Activated T-helper 2 cell treated with anti-CD3 and anti-CD28 coated beads, Interferon-gamma antibody, Interleukin-2, Interleukin-4, amounts not matched to agents 10 μg/mL and 5 μg/mL and 100 μg/mL, durations not matched to agents 14 hours and 24 hours and 36 hours (primary cell): ENCODE data around the gene MYH7. TPM values are rescaled to one million over a fixed set of nuclear protein-coding genes. Genes with fewer than 3 reads are reported as not detected.
A peak's percentile ranks its signal among the peaks of the same experiment; 100 is the strongest.

Experiments
- DNase-seq: peaks from one replicate; pipeline ENCODE4 v3.0.0; 2021; ENCODE audit warnings: low spot score
- H3K27ac Mint-ChIP-seq: one replicate; pipeline ENCODE4 v1.8.0; 2021; ENCODE audit warnings: mixed read lengths
- H3K27me3 Mint-ChIP-seq: one replicate; pipeline ENCODE4 v1.8.0; 2021; ENCODE audit warnings: low read depth, mixed read lengths
- H3K36me3 Mint-ChIP-seq: one replicate; pipeline ENCODE4 v1.8.0; 2021; ENCODE audit warnings: low read depth, mixed read lengths
- H3K4me1 Mint-ChIP-seq: one replicate; pipeline ENCODE4 v1.8.0; 2021; ENCODE audit warnings: low read depth, mixed read lengths
- H3K4me3 Mint-ChIP-seq: one replicate; pipeline ENCODE4 v1.8.0; 2021; ENCODE audit warnings: low read depth, mild to moderate bottlenecking, moderate library complexity, mixed read lengths
- H3K9me3 Mint-ChIP-seq: one replicate; pipeline ENCODE4 v1.8.0; 2021; ENCODE audit warnings: mixed read lengths
- intact Hi-C: fragments of 100-400 bp; cut with micrococcal nuclease; formaldehyde crosslinking; loops from one replicate; pipeline ENCODE4 v1.15.1; 2023
- total RNA-seq: library from RNA; stranded (reverse); gene quantifications from 2 replicates; pipeline ENCODE4 v1.2.3, GENCODE V29; 2022

Gene MYH7
- total RNA-seq, 1 donor from 2014 or later = not detected

- no peak for DNase-seq
These were observed 53.6 kb downstream of the MYH7 start for GRCh38 chr14:23381871-23382270.

GRCh38 chr14:23380976-23381375 is 54.5 kb downstream of the MYH7 start:
- intact Hi-C loops = loop anchor here (1.0 to 2.0 kb wide), 2 partner anchors 53 to 116 kb away; no protein-coding TSS in a partner anchor
- Mint-ChIP-seq H3K4me1 (no peaks in the 10 kb centered on the region), H3K27me3 (no peaks in the 10 kb centered on the region), H3K9me3 (no peaks in the 10 kb centered on the region), H3K36me3 (no peaks in the 10 kb centered on the region), H3K27ac (no peak overlapping the region), H3K4me3 (no peak overlapping the region)
- no peak for DNase-seq

More at GRCh38 chr14:23381871-23382270, 53.6 kb downstream of the MYH7 start:
- H3K27me3 Mint-ChIP-seq = no peaks in the 10 kb centered on the region
- H3K4me1 Mint-ChIP-seq = no peaks in the 10 kb centered on the region
- H3K27ac Mint-ChIP-seq = no peak overlapping the region
- H3K4me3 Mint-ChIP-seq = no peak overlapping the region
- H3K36me3 Mint-ChIP-seq = no peaks in the 10 kb centered on the region
- intact Hi-C loops = loop anchor here (2.0 kb wide), 1 partner anchor 117 kb away; no protein-coding TSS in a partner anchor
- H3K9me3 Mint-ChIP-seq = no peaks in the 10 kb centered on the region

- Mint-ChIP-seq H3K9me3 (no peaks in the 10 kb centered on the region), H3K36me3 (no peaks in the 10 kb centered on the region), H3K4me3 (no peak overlapping the region), H3K4me1 (no peaks in the 10 kb centered on the region), H3K27me3 (no peaks in the 10 kb centered on the region), H3K27ac (no peak overlapping the region)
- DNase-seq = no peak
- intact Hi-C loops = loop anchor here (1.0 to 2.0 kb wide), 2 partner anchors 52 to 116 kb away; no protein-coding TSS in a partner anchor
These were observed 55.1 kb downstream of the MYH7 start for GRCh38 chr14:23380197-23380914.

- H3K27me3 Mint-ChIP-seq = no peaks in the 10 kb centered on the region
These were observed 55.9 kb downstream of the MYH7 start for GRCh38 chr14:23379366-23380196.

GRCh38 chr14:23378612-23379220 is 56.7 kb downstream of the MYH7 start:
- Mint-ChIP-seq H3K27ac (no peak overlapping the region), H3K36me3 (no peaks in the 10 kb centered on the region), H3K9me3 (no peaks in the 10 kb centered on the region), H3K27me3 (no peaks in the 10 kb centered on the region), H3K4me3 (no peak overlapping the region), H3K4me1 (no peaks in the 10 kb centered on the region)
- no peak for DNase-seq
- intact Hi-C loops = no loop called here

More at GRCh38 chr14:23379366-23380196, 55.9 kb downstream of the MYH7 start:
- DNase-seq = peak; percentile 43
- Mint-ChIP-seq H3K4me3 (no peak overlapping the region), H3K9me3 (no peaks in the 10 kb centered on the region), H3K4me1 (no peaks in the 10 kb centered on the region), H3K36me3 (no peaks in the 10 kb centered on the region), H3K27ac (no peak overlapping the region)
- intact Hi-C loops = loop anchor here (1.0 to 2.0 kb wide), 2 partner anchors 51 to 115 kb away; no protein-coding TSS in a partner anchor

- no peaks in the 10 kb centered on the region for H3K4me1 Mint-ChIP-seq
- no peak for DNase-seq
- H3K9me3 Mint-ChIP-seq = no peaks in the 10 kb centered on the region
- H3K4me3 Mint-ChIP-seq = no peak overlapping the region
- H3K36me3 Mint-ChIP-seq = no peaks in the 10 kb centered on the region
- intact Hi-C loops = no loop called here
- no peak overlapping the region for H3K27ac Mint-ChIP-seq
- no peaks in the 10 kb centered on the region for H3K27me3 Mint-ChIP-seq
These were observed 57.6 kb downstream of the MYH7 start for GRCh38 chr14:23377573-23378563.

- intact Hi-C loops = no loop called here
- H3K27ac Mint-ChIP-seq = no peak overlapping the region
- H3K4me1 Mint-ChIP-seq = no peaks in the 10 kb centered on the region
- H3K9me3 Mint-ChIP-seq = no peaks in the 10 kb centered on the region
- no peak for DNase-seq
- no peaks in the 10 kb centered on the region for H3K36me3 Mint-ChIP-seq
- no peak overlapping the region for H3K4me3 Mint-ChIP-seq
- H3K27me3 Mint-ChIP-seq = peaks cover 2% of the 10 kb centered on the region
These were observed 58.3 kb downstream of the MYH7 start for GRCh38 chr14:23377198-23377550.

- H3K9me3 Mint-ChIP-seq = no peaks in the 10 kb centered on the region
- no peak within 1 kb of the TSS for H3K4me3 Mint-ChIP-seq
- no peak for DNase-seq
- H3K27me3 Mint-ChIP-seq = peaks cover 3% of the 10 kb centered on the region
- H3K36me3 Mint-ChIP-seq = no peaks in the 10 kb centered on the region
- no peaks in the 10 kb centered on the region for H3K4me1 Mint-ChIP-seq
- no peak within 1 kb of the TSS for H3K27ac Mint-ChIP-seq
- intact Hi-C loops = no loop called here
These were observed 58.8 kb downstream of the MYH7 start, which contains the start of gene CMTM5 for GRCh38 chr14:23376482-23377197. Gene CMTM5 (plus strand): TSS chr14:23377046. CDS start chr14:23377252, 206 bp downstream.

GRCh38 chr14:23375527-23376251 is 59.8 kb downstream of the MYH7 start:
- DNase-seq = no peak
- Mint-ChIP-seq H3K36me3 (no peaks in the 10 kb centered on the region), H3K4me1 (no peaks in the 10 kb centered on the region), H3K4me3 (no peak overlapping the region), H3K9me3 (no peaks in the 10 kb centered on the region), H3K27ac (no peak overlapping the region), H3K27me3 (peaks cover 3% of the 10 kb centered on the region)
- intact Hi-C loops = no loop called here

- peaks cover 10% of the 10 kb centered on the region for H3K27me3 Mint-ChIP-seq
- H3K9me3 Mint-ChIP-seq = no peaks in the 10 kb centered on the region
- intact Hi-C loops = no loop called here
- H3K4me3 Mint-ChIP-seq = no peak overlapping the region
- no peak for DNase-seq
- no peak overlapping the region for H3K27ac Mint-ChIP-seq
- H3K4me1 Mint-ChIP-seq = no peaks in the 10 kb centered on the region
- no peaks in the 10 kb centered on the region for H3K36me3 Mint-ChIP-seq
These were observed 62.4 kb downstream of the MYH7 start for GRCh38 chr14:23373041-23373440.

GRCh38 chr14:23372509-23372908 is 63.0 kb downstream of the MYH7 start, which contains the start of gene IL25:
Gene IL25 (plus strand): TSS chr14:23372809.
- no peak within 1 kb of the TSS for H3K4me3 Mint-ChIP-seq
- H3K27me3 Mint-ChIP-seq = peaks cover 12% of the 10 kb centered on the region
- no peak for DNase-seq
- H3K9me3 Mint-ChIP-seq = no peaks in the 10 kb centered on the region
- intact Hi-C loops = no loop called here
- H3K4me1 Mint-ChIP-seq = no peaks in the 10 kb centered on the region
- H3K36me3 Mint-ChIP-seq = no peaks in the 10 kb centered on the region
- no peak within 1 kb of the TSS for H3K27ac Mint-ChIP-seq
